Astrocyte (in vitro differentiated cells and primary cell): Measurements from ENCODE around the gene SLC5A1. TPM values are rescaled to one million over a fixed set of nuclear protein-coding genes. Genes with fewer than 3 reads are reported as not detected.

ENCODE experiments used
- DNase-seq: peaks from one replicate; pipeline ENCODE4 v3.0.0-alpha.2; 2010; ENCODE audit warnings: low read depth
- FAIRE-seq: peaks from 2 replicates; lab custom pipeline; 2011; peaks lifted over from hg19 to GRCh38; lab: Jason Lieb, UNC
- H2AFZ ChIP-seq: 2 replicates; pipeline ENCODE4 v1.6.0; 2012; ENCODE audit warnings: low read depth, low read length, inconsistent platforms
- H3K27ac ChIP-seq: 2 replicates; pipeline ENCODE4 v1.5.1; 2011; ENCODE audit warnings: low read depth, low read length, inconsistent platforms
- H3K27me3 ChIP-seq: 2 replicates; pipeline ENCODE4 v1.6.0; 2011; ENCODE audit warnings: low read length, inconsistent platforms; ENCODE audit not compliant: insufficient read depth
- H3K36me3 ChIP-seq: 2 replicates; pipeline ENCODE4 v1.5.1; 2011; ENCODE audit warnings: low read length, inconsistent platforms; ENCODE audit not compliant: insufficient read depth
- H3K4me1 ChIP-seq: 2 replicates; pipeline ENCODE4 v1.5.1; 2011; ENCODE audit warnings: low read length, inconsistent platforms; ENCODE audit not compliant: insufficient read depth
- H3K4me2 ChIP-seq: 2 replicates; pipeline ENCODE4 v1.6.0; 2012; ENCODE audit warnings: low read length, inconsistent platforms
- H3K4me3 ChIP-seq: 2 replicates; pipeline ENCODE4 v1.5.1; 2011; ENCODE audit warnings: low read depth, mild to moderate bottlenecking, low read length, inconsistent platforms; ENCODE audit not compliant: insufficient read depth
- H3K79me2 ChIP-seq: 2 replicates; pipeline ENCODE4 v1.6.0; 2012; ENCODE audit warnings: mild to moderate bottlenecking, low read length, inconsistent platforms; ENCODE audit not compliant: insufficient read depth
- H3K9ac ChIP-seq: 2 replicates; pipeline ENCODE4 v1.6.0; 2012; ENCODE audit warnings: mild to moderate bottlenecking, low read length, inconsistent platforms
- H3K9me3 ChIP-seq: 2 replicates; pipeline ENCODE4 v1.5.1; 2012; ENCODE audit warnings: low read depth, mild to moderate bottlenecking, low read length, inconsistent platforms; ENCODE audit not compliant: insufficient read depth
- H4K20me1 ChIP-seq: 2 replicates; pipeline ENCODE4 v1.6.0; 2012; ENCODE audit warnings: low read length, inconsistent platforms; ENCODE audit not compliant: insufficient read depth
- H3K27ac Mint-ChIP-seq: one replicate; pipeline ENCODE4 v1.8.0; 2021; ENCODE audit warnings: mild to moderate bottlenecking, mixed read lengths; ENCODE audit not compliant: unreplicated experiment
- H3K27me3 Mint-ChIP-seq: one replicate; pipeline ENCODE4 v1.8.0; 2021; ENCODE audit warnings: low read depth, mixed read lengths; ENCODE audit not compliant: unreplicated experiment
- H3K36me3 Mint-ChIP-seq: one replicate; pipeline ENCODE4 v1.8.0; 2021; ENCODE audit warnings: low read depth, mixed read lengths; ENCODE audit not compliant: unreplicated experiment
- H3K4me1 Mint-ChIP-seq: one replicate; pipeline ENCODE4 v1.8.0; 2021; ENCODE audit warnings: low read depth, mixed read lengths; ENCODE audit not compliant: unreplicated experiment
- H3K4me3 Mint-ChIP-seq: one replicate; pipeline ENCODE4 v1.8.0; 2021; ENCODE audit warnings: mild to moderate bottlenecking, moderate library complexity, mixed read lengths; ENCODE audit not compliant: unreplicated experiment
- H3K9me3 Mint-ChIP-seq: one replicate; pipeline ENCODE4 v1.8.0; 2021; ENCODE audit warnings: mild to moderate bottlenecking, mixed read lengths; ENCODE audit not compliant: unreplicated experiment
- EZH2 ChIP-seq: IDR thresholded peaks from 2 replicates; pipeline ENCODE4 v1.6.1; 2012; ENCODE audit warnings: mild to moderate bottlenecking, low read length, inconsistent platforms; ENCODE audit not compliant: insufficient read depth
- total RNA-seq: library from RNA; stranded (reverse); gene quantifications from 2 replicates; pipeline ENCODE4 v1.2.1, GENCODE V29; 2021
- TF ChIP-seq, protein P1 (sequence below): IDR thresholded peaks from 2 replicates; pipeline ENCODE4 v1.5.1; 2011; ENCODE audit warnings: low read depth, mild to moderate bottlenecking, inconsistent platforms, low read length, moderate library complexity; ENCODE audit not compliant: insufficient read depth

Gene SLC5A1
- total RNA-seq, 1 donor from 2014 or later = not detected

DNA sequence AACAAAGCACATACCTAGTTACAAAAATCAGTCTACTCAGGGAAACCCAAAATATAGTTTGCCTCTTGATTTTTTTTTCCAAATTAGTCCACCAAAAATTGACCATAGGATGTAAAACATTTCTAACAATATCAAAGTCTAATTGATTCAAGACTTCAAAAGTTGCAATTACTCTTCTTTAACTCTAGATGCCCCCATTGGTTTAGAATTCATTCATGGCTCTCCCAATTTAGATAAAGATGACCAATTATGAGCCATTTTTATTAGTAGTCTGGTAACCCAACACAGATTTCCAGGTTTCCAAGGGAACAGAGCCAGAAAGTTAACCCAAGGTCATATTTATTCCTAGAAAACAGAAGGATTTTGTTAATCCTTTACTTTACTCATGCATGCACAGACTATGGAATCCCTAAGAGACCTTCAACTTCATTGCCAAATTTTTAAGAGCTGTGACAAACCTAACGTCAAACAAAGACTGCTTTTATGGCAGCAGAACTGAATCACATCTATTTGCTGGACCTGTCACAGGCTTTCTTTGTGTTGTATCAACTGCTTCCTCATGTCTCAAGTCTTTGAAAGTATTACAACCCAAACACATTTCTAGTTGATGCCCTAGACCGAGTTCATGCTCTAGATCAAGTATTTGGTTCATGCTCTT, 60.7 kb downstream of the SLC5A1 start:
- Histone ChIP-seq H4K20me1 (no peaks in the 10 kb centered on the region), H3K27me3 (peaks cover 18% of the 10 kb centered on the region), H2AFZ (no peak overlapping the region), H3K27ac (no peak overlapping the region), H3K9ac (no peak overlapping the region), H3K36me3 (no peaks in the 10 kb centered on the region), H3K4me1 (no peaks in the 10 kb centered on the region), H3K4me2 (no peak overlapping the region), H3K9me3 (no peaks in the 10 kb centered on the region), H3K79me2 (no peaks in the 10 kb centered on the region), H3K4me3 (no peak overlapping the region)
- Mint-ChIP-seq H3K4me3 (no peak overlapping the region), H3K27ac (no peak overlapping the region), H3K27me3 (peaks cover 35% of the 10 kb centered on the region), H3K9me3 (no peaks in the 10 kb centered on the region), H3K36me3 (no peaks in the 10 kb centered on the region), H3K4me1 (no peaks in the 10 kb centered on the region)
- TF ChIP-seq, protein P1, sequence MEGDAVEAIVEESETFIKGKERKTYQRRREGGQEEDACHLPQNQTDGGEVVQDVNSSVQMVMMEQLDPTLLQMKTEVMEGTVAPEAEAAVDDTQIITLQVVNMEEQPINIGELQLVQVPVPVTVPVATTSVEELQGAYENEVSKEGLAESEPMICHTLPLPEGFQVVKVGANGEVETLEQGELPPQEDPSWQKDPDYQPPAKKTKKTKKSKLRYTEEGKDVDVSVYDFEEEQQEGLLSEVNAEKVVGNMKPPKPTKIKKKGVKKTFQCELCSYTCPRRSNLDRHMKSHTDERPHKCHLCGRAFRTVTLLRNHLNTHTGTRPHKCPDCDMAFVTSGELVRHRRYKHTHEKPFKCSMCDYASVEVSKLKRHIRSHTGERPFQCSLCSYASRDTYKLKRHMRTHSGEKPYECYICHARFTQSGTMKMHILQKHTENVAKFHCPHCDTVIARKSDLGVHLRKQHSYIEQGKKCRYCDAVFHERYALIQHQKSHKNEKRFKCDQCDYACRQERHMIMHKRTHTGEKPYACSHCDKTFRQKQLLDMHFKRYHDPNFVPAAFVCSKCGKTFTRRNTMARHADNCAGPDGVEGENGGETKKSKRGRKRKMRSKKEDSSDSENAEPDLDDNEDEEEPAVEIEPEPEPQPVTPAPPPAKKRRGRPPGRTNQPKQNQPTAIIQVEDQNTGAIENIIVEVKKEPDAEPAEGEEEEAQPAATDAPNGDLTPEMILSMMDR = peak; percentile 34
- TF ChIP-seq EZH2 = no peak
- FAIRE-seq = no peak
- DNase-seq = no peak

DNA sequence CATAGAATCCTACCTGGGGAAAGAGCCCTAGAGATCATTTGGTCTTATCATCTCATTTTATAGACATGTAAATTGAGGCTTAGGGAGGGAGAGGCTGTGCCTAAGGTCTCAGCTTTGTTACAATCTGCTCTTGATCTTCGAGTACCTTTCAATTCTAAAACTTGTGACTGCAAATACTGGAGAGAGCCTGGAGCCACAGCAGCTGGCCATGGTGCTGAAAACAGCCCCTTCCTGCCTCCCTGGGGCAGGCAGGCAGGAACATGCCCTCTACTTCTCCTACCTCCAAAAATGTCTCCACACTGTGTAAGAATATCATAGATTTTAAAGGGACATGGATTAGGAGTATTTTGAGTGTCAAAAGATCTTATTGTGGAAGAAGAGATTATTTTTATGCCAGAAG, 63.9 kb downstream of the SLC5A1 start:
- no peaks in the 10 kb centered on the region for H3K9me3 ChIP-seq
- Mint-ChIP-seq H3K4me3 (no peak overlapping the region), H3K4me1 (no peaks in the 10 kb centered on the region), H3K9me3 (no peaks in the 10 kb centered on the region), H3K36me3 (no peaks in the 10 kb centered on the region), H3K27me3 (peaks cover 35% of the 10 kb centered on the region), H3K27ac (no peak overlapping the region)
- H2AFZ ChIP-seq = no peak overlapping the region
- peaks cover 15% of the 10 kb centered on the region for H3K27me3 ChIP-seq
- no peak overlapping the region for H3K9ac ChIP-seq
- H3K4me3 ChIP-seq = no peak overlapping the region
- TF ChIP-seq, protein P1 = no peak
- TF ChIP-seq EZH2 = no peak
- no peaks in the 10 kb centered on the region for H3K79me2 ChIP-seq
- no peak overlapping the region for H3K4me2 ChIP-seq
- FAIRE-seq (no peak), DNase-seq (no peak)
- H3K4me1 ChIP-seq = no peaks in the 10 kb centered on the region
- H3K36me3 ChIP-seq = no peaks in the 10 kb centered on the region
- H4K20me1 ChIP-seq = no peaks in the 10 kb centered on the region
- no peak overlapping the region for H3K27ac ChIP-seq

DNA sequence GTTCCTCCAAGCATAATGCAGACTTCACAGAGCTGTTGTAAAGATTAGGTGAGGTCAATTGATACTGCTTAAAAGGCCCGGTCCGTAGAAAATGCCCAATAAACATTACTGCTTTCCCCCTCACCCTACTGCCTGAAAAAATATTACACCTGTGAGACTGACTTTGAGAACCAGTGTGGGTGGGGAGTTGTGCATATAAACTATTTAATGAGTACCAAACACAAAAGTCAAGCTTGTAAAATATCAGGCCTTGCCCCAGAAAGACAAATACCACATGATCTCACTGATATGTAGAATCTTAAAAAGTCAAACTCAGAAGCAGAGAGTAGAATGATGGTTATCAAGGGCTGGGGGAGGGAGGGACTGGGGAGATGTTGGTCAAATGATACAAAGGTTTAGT, 69.3 kb downstream of the SLC5A1 start:
- no peaks in the 10 kb centered on the region for H4K20me1 ChIP-seq
- H3K4me2 ChIP-seq = no peak overlapping the region
- H3K4me3 Mint-ChIP-seq = no peak overlapping the region
- DNase-seq = no peak
- no peaks in the 10 kb centered on the region for H3K4me1 Mint-ChIP-seq
- no peaks in the 10 kb centered on the region for H3K9me3 ChIP-seq
- H3K36me3 ChIP-seq = no peaks in the 10 kb centered on the region
- H2AFZ ChIP-seq = no peak overlapping the region
- peaks cover 47% of the 10 kb centered on the region for H3K27me3 Mint-ChIP-seq
- H3K4me3 ChIP-seq = no peak overlapping the region
- H3K27me3 ChIP-seq = peaks cover 11% of the 10 kb centered on the region
- H3K9me3 Mint-ChIP-seq = no peaks in the 10 kb centered on the region
- H3K79me2 ChIP-seq = no peaks in the 10 kb centered on the region
- no peaks in the 10 kb centered on the region for H3K36me3 Mint-ChIP-seq
- no peaks in the 10 kb centered on the region for H3K4me1 ChIP-seq
- no peak overlapping the region for H3K9ac ChIP-seq
- no peak overlapping the region for H3K27ac ChIP-seq
- FAIRE-seq = no peak
- no peak overlapping the region for H3K27ac Mint-ChIP-seq
- TF ChIP-seq, protein P1 = no peak
- no peak for TF ChIP-seq EZH2
